CD4-positive, alpha-beta T cell treated with Interleukin-17A for 4 hours (primary cell): Measurements from ENCODE around the gene PRKCH.

Experiments
- DNase-seq: peaks from one replicate; pipeline ENCODE4 v3.0.0-alpha.2; 2020; ENCODE audit warnings: mixed read lengths

Gene PRKCH

DNA sequence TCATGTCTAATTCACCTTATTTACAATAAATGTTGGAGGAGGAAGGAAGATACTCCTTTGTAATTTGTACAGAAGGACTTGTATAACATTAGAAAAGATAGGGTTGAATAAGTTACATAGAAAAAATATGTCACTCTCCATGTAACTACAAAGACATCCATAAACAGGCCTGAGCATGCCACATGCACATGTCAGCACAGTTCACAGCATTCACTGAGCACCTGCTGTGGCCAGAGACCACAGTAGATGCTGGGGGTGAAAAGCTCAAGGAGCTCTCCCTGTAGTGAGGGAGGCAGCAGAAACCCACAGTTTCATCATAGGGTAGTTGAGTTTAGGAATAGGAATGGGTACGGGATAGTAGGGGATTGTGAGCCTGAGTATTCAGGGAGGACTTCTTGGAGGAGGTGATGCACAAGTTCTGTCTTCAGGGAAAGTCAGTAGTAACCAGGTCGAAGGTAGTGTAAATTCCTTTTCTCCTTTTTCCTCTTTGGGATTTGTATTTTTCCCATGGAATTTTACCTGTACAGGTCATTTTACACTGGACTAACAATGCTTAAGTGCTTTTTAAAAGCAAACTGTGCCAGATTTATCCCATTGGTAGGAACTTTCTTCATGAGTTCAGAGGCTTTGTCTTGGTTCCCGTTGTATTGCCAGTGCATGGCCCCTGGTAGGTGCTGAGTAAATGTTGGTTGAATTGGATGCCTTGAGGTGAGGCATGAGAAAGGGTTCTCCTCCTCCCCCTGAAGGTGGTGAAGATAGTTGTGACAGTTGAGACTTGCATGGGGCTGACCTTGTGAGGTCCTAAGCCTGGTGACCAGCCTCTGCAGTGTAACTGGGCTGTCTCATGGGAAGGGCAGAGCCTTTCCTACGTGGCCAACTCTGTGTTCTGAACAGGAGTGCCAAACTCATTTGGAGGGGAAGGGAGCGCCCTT, 20.2 kb downstream of the PRKCH start:
- peak; percentile 48 for DNase-seq

DNA sequence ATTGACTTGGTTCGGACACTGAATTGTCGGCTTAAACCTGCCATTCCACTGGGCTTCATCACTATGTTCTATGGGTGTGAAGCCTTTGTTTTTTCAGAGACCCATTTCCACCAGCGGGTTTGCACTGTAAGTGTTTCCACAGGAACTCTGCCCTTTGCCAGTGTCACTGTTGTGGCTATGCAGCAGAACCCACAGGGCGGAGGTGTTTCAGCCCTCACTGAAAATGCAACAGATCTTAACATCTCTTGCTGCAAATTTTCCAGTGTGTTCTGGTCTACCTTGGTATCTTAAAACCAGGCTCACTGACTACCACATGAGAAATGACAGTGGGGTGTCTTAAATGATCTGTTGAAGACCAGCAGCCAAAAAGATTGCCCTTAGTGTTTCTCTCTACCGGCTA, 21.1 kb downstream of the PRKCH start:
- peak; percentile 82 for DNase-seq

DNA sequence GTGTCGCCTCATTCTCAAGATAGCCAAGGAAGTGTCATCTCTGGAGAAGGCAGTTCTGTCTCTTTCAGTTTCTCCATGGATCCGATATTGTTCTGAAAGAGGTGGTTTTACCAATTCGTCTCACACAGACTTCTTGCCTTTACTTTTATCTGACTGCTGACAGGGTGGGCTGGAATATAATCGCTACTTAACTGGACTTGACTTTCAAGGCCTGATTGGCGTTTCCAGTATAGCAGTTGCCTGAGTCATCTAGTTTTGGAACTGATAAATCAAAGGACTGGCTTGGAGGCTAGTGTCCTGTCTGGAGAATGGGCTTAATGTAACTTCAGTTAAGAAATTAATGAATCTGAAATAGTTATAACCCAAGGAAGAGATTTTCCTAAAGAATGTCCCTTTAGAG, 21.6 kb downstream of the PRKCH start:
- DNase-seq, result no peak

DNA sequence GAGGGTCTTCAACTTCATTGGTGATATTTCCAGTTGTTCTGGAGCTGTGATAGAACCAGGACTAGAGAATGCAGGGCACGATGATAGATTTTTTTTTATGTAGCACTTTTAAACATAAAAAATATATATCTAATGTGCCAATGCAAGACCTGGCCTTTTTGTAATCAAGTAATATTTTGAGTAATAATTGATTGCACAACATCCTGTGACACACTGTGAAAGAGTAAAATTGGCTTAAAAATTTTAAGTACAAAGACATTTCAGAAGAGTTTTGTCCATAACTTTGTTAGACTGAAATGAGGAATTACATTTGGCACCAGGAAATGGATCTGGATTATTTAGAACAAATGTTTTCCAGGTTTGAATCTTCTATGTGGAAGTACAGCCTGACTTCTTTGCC, 22.1 kb downstream of the PRKCH start:
- DNase-seq, result no peak

DNA sequence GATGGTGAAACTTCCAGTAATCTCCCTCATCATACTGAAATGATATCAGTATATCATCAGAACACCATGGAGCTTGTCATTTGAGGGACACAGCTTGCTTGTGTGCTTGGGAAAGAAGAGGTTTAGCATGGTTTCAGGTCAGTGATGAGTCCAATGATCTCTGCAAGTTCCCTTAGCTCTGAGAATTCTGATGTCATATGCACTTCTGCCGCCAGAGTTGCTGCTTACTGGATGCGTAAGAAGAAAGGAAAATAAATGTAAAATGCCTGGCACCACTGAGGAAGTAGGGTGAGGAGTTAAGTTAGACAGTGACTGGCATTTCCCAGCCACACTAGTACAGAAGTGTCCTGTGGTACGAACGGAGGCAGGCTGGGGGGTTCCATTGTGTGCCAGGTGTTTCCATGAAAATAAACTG, 22.6 kb downstream of the PRKCH start:
- peak; percentile 55 for DNase-seq

DNA sequence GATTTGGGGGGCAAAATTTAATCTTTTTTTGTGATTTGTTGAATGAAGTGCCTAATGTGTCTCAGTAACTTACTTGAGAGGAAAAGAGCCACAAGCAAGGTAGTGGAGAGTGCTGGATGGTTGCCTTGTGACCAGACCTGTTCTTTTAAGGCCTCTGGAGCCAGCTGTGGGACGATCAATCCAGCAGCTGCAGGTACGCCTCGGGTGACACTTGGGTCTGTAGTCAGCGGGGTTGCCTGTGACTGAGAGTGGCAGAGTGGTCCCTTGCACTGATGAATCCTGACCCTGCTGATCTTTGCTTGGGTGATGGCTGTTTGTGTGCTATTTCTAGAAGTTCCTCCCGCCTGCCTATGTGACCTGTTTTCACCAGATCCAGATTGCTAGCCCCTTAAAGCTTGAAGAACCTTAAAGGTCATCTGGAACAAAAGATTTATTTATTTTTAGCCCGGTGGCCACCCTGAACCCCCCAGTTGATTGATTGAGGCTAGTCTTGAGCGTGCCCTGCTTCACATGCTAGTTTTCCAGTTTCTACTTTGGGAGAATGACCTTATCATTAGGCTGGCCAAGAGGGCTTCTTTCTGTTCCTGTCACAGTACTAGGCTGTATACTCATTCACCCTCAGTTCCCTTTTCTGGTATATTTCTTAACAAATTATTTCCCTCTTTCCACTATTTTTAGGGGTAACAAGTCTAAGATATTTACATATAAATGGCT, 23.2 kb downstream of the PRKCH start:
- peak; percentile 44 for DNase-seq

DNA sequence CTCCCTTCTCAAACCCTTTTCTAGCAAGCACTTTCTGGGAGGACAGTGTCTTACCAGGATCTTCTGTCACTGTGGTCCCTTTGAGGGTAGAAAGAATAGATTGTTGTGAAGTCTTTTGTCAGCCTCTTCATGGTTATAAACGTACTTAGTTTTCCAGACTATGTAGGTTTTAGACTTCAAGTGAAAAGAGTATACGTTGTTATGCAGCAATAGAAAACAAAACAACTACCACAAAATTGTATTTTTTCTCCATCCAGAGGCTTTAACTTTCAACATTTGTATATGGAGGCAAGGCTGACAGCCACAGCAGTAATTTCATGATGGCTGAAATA, 23.7 kb downstream of the PRKCH start:
- no peak for DNase-seq

DNA sequence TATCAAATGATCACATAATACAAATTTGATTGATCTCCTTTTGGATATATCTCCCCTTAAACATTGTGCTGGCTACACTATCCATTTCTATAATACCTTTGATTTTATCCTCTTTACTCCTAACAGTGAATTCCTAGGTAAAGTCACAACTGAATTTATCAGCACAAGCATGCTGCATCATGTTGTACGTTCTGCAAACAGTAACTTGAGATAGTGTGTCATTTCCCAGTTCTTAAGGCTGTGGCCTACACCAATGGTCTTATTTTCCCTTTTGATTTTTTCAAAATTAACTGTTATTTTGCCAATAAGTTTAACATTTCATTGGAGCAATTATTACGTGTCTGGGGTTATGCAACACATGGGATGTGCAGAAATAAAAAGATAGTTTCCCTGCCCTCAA, 24.8 kb downstream of the PRKCH start:
- DNase-seq, result no peak

DNA sequence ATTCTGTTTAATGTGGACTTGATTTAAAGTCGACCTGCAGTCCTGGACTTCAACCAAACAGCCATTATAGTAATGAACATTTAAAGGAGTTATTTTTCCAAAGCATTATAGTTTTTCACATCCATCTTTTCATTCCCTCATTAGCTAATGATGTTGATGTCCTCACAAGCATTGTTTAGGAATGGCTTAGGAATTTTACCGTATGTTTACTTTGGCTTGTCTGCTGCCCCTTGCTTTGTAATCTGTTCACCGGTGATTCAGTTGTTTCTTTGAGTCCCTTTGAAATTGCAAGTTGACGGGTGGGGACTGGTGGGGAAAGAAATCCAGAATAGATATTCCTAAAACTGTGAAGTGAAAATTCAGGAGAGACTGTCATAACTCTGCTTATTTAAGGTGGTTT, 25.4 kb downstream of the PRKCH start:
- DNase-seq, result no peak

DNA sequence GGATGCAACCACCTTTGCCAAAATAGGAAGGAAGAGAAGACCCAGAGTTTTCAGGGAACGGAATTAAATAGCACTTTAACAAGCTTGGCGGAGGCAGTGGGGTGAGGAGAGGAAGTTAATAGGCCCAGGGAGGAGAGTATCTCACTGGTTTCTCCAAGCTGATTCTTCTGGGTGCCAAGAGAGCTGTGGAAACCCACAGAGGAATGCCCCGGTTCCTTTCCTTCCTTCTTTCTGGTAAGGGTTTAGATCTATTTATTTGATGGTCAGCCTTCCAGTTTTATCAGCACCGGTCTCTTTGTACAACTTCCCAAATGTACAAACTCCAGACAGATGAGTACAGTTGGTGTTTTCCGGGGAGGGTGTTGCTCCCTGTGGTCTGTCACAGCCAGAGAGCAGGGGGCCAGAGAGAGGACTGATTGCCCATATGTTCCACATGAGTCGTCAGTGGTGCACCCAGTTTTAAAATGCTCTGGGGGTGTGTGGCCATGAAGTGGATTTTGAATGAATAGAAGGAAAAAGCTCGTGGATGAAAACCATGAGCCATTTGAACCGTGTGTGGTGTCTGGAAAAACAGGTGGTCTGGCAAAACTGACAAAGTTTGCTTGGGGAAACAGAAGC, 26.6 kb downstream of the PRKCH start:
- DNase-seq, result no peak

DNA sequence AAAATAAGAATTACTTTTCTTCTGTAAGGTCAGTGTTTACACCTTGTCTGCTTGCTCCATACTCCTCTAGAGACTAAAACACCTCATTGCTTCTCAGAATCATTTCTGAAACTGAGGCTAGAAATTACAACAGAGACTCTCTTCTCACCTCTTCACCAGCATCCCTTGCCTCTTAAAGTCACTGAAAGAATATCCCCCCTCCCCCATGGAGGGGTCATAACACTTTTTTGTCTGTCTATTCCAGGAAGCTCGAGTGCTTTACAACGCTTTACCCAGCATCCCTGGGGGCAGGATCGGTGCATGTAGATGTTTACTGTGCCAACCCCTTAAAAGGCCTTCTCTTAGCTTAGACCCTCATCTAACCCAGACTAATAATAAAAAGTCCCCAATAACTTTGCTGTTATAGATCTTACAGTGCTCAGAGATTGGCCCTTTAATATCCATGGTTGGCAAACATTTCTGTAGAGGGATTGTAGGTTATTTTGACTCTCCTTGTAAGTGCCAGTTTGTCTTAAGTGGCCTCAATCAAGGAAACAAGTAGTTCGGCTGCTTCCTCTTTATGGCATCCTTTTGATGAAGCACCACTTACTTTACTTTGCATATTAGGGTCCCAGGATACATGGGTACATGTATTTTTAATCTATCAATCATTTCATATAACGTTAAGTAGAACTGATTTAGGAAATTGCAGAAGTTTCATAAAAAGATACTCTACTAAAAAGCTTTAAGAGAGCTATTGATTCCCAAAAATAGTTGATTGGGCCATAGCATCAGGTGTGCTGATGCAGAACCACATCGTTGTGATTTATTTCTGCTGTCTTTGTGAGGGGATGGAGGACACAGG, 29.3 kb downstream of the PRKCH start:
- DNase-seq, result peak; percentile 37

DNA sequence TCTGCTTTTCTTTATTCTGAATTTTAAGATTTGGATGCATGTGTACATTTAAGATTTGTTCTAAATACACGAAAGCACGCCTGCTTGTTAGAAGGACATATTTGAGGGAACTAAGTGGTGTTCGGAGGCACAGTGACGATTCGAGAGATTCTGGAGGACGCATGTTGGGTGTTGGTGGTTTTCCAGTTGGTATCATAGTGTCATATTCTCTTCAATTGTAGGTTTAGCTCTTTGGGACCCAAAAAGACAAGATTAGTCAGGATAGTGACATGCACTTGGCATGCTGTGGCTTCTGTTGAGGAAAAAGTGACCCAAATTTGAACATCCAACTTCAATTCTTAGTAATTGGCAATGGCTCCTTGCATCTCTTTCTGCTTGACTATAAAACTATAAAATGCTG, 30.1 kb downstream of the PRKCH start:
- DNase-seq, result no peak

DNA sequence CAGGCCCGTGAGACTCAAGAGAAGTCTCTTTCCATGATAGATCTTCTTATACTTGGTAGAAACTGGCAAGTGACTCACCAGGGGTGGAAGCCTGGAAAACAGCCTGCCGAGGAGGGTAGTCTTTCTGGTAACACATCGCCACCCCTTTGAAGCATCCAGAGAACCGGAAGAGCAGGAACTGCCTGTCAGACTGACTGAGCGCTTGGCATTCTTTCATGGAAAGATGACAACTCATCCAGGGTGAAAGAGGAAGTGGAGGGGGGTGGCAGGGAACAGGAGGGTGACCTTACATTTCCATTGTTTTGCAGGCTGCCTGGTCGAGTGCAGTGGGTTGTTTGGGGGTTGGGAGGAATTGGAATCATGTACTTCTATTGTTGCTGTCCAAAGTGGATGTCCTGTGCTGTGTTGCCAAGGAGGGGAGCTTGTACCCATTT, 34.5 kb downstream of the PRKCH start:
- peak; percentile 69 for DNase-seq

DNA sequence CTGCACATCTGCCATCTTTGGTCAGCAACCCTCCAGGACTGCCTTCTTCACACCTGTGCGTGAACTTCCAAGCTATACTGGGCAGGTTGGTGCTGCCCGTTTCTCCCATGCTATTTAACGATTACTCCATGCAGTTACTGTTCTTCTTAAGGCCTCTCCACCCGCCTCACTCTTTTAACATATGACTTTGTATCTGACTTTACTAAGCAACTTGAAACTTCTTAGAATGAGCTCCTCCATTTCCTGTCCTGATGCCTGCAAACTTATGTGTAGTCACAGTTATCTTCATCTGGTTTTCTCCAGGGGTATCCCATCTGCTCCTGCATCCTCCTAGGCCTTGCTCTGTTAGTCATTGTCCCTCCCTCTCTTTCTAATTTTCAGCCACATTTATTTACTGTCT, 35.7 kb downstream of the PRKCH start:
- no peak for DNase-seq

DNA sequence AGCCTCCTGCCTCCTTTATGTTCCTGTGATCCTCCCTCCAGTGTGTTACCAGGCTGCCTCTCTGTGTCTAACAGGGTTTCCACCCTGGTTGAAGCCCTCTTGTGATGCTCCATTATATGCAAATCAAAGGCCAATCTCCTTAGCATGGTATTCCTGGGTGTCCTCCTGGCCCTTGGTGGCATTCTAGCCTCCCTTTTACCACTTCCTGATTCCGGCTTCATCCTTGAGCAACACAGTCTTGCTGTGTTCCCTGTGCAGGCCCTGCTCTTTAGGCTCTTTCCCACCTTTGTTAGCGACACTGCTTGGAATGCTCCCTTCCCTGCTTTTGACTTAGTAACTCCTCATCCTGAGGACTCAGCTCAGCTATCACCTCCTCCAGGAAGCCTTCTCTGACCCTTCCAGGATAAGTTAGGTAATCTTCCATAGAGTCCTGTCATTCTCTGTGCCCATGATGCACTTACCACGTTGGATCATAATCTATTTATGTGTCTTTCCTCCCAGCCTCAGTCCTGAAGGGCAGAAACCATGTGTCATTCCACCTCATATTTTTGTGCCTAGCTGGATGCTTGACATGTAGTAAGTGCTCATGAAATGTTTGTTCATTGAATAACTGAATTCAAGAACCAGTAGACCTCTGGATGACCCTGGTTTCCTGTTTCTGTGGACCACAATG, 37.3 kb downstream of the PRKCH start:
- no peak for DNase-seq

DNA sequence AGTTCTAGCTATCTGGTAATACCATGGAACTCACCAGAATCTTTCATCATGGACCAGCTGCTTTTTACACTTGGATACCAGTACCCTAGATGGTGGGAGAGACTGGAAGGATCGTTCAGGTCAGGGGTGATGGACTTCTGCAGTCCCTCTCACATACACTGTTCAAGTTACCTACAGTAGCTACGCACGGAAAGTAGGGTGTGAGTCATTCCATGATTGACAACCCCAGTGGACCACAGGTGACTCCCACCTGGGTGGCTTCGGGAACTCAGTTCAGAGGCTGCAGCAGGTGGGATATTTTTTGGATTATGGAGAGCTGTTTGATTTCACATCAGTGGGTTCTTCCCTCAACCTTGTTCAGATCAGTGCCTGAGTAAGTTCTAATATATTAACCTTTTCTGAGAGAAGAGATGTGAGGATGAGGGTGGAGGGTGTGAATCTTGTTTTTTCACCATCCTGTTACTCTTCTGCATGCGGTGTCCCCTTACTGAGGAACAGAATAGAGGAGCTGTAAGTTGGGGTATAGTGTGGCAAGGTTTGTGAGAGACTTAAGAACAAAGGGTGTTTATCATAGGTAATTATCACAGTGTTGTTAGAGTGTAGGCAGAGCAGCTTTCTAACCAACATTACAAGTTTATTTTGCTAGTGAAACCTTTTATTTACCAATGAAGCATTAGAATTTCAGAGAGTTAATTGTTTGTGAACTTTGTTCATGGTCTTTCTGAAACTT, 39.6 kb downstream of the PRKCH start:
- DNase-seq, result peak; percentile 41

DNA sequence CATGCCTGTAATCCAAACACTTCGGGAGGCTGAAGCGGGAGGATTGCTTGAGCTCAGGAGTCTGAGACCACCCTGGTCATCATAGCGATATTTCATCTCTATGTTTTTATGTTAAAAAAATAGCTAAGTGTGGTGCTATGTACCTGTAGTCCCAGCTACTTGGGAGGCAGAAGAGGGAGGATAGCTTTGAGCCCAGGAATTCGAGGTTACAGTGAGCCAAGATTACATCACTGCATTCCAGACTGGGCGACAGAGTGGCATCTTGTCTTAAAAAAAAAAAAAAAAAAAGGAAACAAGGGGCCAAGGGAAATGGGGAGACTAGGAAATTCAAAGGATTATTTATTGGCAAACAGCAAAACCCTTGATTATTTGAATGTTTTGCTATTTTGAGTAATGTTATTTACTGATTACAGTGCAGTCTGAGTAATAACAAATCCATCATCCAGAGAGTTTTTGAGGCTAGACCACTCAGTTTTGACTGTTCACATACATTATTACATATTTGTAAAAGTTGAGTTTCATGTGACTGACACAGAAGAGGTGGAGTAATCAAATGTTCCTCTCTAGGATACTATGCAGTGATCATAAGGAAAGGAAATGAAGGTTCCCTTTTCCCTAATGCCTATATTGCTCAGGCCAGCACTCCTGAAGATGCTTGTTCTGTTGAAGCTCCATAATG, 40.8 kb downstream of the PRKCH start:
- DNase-seq, result no peak

DNA sequence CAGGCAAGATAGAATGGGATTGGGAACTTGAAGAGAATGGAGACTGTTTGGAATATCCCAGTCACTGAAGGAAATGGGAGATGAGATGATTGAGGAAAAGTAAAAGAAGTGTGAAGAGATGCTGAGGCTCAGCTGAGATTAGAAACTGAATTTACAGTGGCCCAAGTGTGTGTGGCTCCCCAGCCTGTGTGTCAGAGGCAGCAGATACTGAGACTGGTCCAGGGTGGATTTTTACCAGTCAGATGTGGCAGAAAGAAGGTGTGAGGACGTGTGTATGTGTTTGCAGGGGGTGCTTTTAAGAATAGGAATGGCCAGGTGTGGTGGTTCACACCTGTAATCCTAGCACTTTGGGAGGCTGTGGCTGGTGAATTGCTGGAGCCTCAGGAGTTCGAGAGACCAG, 42.9 kb downstream of the PRKCH start:
- no peak for DNase-seq

DNA sequence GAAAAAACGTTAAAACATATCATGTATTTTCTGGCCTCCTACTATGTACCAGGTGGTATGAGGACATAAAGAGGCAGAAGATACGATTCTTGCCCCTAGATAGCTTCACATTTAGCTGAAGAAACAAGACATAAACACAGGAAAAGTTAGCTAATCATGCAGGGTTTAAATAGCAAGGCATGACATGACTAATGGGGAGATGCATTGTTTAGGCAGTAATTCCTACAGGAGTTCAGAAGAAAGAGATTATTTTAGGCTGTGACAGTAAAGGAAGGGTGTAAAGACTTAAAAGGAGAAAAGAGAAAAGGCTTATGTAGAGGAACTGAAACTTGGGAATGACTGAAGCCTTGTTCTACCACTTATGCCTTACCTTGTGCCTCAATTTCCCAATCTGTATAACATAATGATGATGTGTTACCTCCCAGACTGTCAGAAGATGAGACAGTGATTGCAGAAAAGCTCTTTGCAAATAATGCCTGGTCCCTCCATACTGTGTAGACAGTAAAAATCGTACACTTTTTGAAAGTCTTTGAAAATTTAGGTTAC, 44.4 kb downstream of the PRKCH start:
- DNase-seq, result no peak

DNA sequence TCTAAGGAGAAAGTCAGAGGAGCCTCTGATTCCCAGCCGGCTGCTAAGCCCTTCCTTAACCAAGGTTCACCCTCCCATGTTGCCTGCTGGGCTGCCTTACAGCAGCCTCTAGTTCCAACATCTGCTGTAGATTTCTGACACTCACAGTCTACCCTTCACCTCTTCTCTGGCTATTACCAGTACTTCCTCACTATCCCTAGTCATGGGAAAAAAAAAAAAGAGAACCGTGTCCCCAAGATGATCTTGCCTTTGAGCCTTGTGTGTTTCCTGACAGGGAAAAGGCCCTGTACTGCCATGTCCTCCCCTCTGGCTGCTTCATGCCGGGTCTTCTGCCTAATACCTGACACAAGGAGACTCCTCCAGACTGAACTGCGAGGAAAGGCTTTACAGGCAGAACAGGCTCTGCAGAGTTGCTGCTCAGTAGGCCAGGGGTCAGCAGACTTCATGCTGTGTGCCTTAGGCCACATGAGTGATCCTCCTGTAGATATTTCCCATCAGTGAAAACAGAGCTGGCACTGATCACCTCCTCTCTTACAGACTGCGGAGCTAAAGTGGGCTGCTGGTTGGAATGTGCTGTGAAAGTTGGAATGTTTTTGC, 46.8 kb downstream of the PRKCH start:
- DNase-seq, result no peak
